Pancreas (tissue), 10 donors: ENCODE measurements around the gene MKLN1. TPM values are rescaled to one million over a fixed set of nuclear protein-coding genes. Genes with fewer than 3 reads are reported as not detected.
A peak's percentile ranks its signal among the peaks of the same experiment; 100 is the strongest.

Experiments used
- ATAC-seq, 4 donors: fragments of 200-7000 bp; cut with Tn5 transposase; one replicate each; pipeline versions ENCODE4 v1.8.0 to v1.9.1; 2020; ENCODE audit warnings: mild to moderate bottlenecking in 4 of 4, moderate library complexity in 4 of 4
- DNase-seq, 6 donors: peaks; one replicate each; pipeline ENCODE4 v3.0.0-alpha.2; 2020
- FAIRE-seq: peaks from 2 replicates; lab custom pipeline; 2012; peaks lifted over from hg19 to GRCh38; lab: Jason Lieb, UNC
- H3K27ac ChIP-seq, 4 donors: fragments of 200-600 bp; sonication (generic); 1 replicate in 3 of 4; 2 replicates in 1 of 4; pipeline versions ENCODE4 v1.5.0 to v1.8.0; 2020
- H3K27me3 ChIP-seq, 4 donors: fragments of 200-600 bp; one replicate each; pipeline ENCODE4 v1.8.0; 2021
- H3K36me3 ChIP-seq, 3 donors: fragments of 200-600 bp; sonication (generic) in 1 of 3; one replicate each; pipeline versions ENCODE4 v1.5.0 to v1.8.0; 2020 to 2021
- H3K4me1 ChIP-seq, 3 donors: fragments of 200-600 bp; one replicate each; pipeline ENCODE4 v1.8.0; 2021
- H3K4me3 ChIP-seq, 4 donors: fragments of 200-600 bp; sonication (generic) in 2 of 4; one replicate each; pipeline versions ENCODE4 v1.5.0 to v1.8.0; 2020 to 2021
- H3K9me3 ChIP-seq, 4 donors: fragments of 200-600 bp; one replicate each; pipeline ENCODE4 v1.8.0; 2021
- WGBS, 2 donors: extraction: QIAGEN DNeasy Blood & Tissue Kit; methylation state at CpG; one replicate each; pipeline ENCODE4 v1.1.7; 2013; 5-methylcytosine and 5-hydroxymethylcytosine counted together
- intact Hi-C, 3 donors: fragments of 100-400 bp; cut with DNase I; formaldehyde crosslinking; loops; one replicate each; pipeline versions ENCODE4 v1.11.1 to v1.14.2; 2022
- polyA plus RNA-seq, 2 donors: library from polyadenylated mRNA; stranded (reverse); fragments of 200-250 nt; gene quantifications; one replicate each; pipeline ENCODE4 v1.2.3, GENCODE V29; 2013
- total RNA-seq, 6 donors: library from RNA; stranded (reverse); fragmentation: NEBNext Ultra II Directional in 4 of 6; extraction: Animal tissue kit (Norgen Biotek cat#: 25700) in 4 of 6; gene quantifications; one replicate each; pipeline versions ENCODE4 v1.2.1 to v1.2.4, GENCODE V29; 2021 to 2023
- TF ChIP-seq, protein P1 (sequence below), 4 donors: fragments of 200-600 bp; sonication (generic) in 3 of 4; IDR thresholded peaks; one replicate each; pipeline versions ENCODE4 v1.5.0 to v1.8.0; 2021; ENCODE audit warnings: antibody characterized with exemption in 4 of 4
- donor health status: healthy with polysubstance abuse.
- donor health status: DM: no; HTN: no; CAD: no; lungs with moderate emphysema.
- donor health status: DM: no; HTN: no; CAD: no.
- donor health status: control.
- donor health status: control.
- donor health status: Bipolar disorder and iron deficiency.
- donor health status: DM: yes; HTN: yes; CAD: no.
- donor health status: DM: no; HTN: no; CAD: no.
- donor health status: DM: no; HTN: no; CAD: no.
- donor health status: DM: yes; HTN: yes; CAD: no.

MKLN1 gene
- total and polyA plus RNA-seq, 8 donors = 7.0 to 30.2 (median 21.6) TPM

DNA sequence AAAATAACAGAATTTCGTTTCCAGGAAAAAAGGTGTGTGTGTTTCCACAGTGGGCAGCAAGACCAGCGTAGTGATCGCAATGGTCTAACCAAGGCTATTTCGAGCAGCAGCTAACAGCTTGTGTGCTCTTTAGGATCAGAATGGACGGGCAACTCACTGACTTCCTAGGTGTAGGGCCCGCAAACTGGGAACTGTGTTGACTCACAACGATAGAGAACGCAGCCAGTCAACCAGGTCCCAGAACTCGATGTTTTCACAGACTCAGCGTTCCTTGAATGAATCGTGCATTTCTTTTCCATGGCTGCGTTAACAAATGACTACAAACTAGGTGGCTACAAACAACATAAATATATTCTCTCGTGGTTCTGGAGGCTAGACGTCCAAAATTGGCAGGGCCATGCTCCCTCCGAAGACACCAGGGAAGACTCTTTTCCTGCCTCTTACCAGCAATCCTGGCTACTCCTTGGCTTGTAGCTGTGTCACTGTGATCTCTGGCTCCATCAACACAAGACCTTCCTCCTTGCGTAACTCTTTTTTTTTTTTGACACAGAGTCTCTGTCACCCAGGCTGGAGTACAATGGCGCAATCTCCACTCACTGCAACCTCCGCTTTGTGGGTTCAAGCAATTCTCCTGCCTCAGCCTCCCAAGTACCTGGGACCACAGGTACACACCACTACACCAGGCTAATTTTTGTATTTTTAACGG lies 189.7 kb downstream of the MKLN1 start:
- TF ChIP-seq, protein P1, sequence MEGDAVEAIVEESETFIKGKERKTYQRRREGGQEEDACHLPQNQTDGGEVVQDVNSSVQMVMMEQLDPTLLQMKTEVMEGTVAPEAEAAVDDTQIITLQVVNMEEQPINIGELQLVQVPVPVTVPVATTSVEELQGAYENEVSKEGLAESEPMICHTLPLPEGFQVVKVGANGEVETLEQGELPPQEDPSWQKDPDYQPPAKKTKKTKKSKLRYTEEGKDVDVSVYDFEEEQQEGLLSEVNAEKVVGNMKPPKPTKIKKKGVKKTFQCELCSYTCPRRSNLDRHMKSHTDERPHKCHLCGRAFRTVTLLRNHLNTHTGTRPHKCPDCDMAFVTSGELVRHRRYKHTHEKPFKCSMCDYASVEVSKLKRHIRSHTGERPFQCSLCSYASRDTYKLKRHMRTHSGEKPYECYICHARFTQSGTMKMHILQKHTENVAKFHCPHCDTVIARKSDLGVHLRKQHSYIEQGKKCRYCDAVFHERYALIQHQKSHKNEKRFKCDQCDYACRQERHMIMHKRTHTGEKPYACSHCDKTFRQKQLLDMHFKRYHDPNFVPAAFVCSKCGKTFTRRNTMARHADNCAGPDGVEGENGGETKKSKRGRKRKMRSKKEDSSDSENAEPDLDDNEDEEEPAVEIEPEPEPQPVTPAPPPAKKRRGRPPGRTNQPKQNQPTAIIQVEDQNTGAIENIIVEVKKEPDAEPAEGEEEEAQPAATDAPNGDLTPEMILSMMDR (IDR thresholded peaks at IDR 0.05) = no peak
- ATAC-seq (no peak), FAIRE-seq (no peak), DNase-seq (no peak)
- no peak overlapping the region for H3K27ac ChIP-seq
- H3K9me3 ChIP-seq = no peaks in the 10 kb centered on the region
- H3K4me1 ChIP-seq = peaks cover 8 to 34% (median 30%) of the 10 kb centered on the region in 3 donors
- H3K27me3 ChIP-seq = no peaks in the 10 kb centered on the region
- intact Hi-C loops = no loop called here
- 87 to 90% methylated on average over 19 of the region's 19 CpGs for WGBS, 2 donors
- H3K36me3 ChIP-seq = no peaks in the 10 kb centered on the region
- no peak overlapping the region for H3K4me3 ChIP-seq

DNA sequence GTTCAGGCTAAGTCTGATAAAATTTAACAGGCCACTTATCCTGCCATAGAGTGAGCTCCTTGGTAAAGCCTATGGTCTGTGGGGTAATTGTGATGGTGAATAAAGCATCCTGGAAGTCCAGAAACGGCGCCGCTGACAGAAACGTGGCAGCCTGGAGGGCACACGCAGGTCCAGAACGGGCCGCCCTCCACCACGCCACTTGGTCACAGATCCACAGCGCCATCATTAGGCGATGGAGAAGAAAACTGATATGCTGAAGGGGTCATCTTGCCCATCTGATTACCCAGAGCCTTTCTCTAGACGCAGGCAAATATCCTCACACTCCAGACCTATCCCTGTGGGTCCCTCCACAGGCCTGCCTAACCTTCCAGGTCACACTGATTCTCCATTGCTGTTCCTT lies 190.9 kb downstream of the MKLN1 start:
- ATAC-seq (no peak), FAIRE-seq (no peak), DNase-seq (peak in 2 of 6 donors; percentile 28 to 43)
- H3K27me3 ChIP-seq = no peaks in the 10 kb centered on the region
- no peaks in the 10 kb centered on the region for H3K36me3 ChIP-seq
- H3K4me1 ChIP-seq = peaks cover 14 to 44% (median 36%) of the 10 kb centered on the region in 3 donors
- no peak overlapping the region for H3K4me3 ChIP-seq
- H3K9me3 ChIP-seq = no peaks in the 10 kb centered on the region
- 71 to 89% methylated on average over 11 of the region's 11 CpGs for WGBS, 2 donors
- H3K27ac ChIP-seq = peak overlapping the region in 2 of 4 donors; percentile 48 to 77
- TF ChIP-seq, protein P1 (IDR thresholded peaks at IDR 0.05) = no peak
- intact Hi-C loops = no loop called here

- Histone ChIP-seq H3K4me1 (peaks cover 21 to 49% (median 45%) of the 10 kb centered on the region in 3 donors), H3K9me3 (no peaks in the 10 kb centered on the region), H3K27ac (peak overlapping the region; percentile 65 to 86 (median 72)), H3K27me3 (no peaks in the 10 kb centered on the region), H3K4me3 (peak overlapping the region in 1 of 4 donors; percentile 11), H3K36me3 (no peaks in the 10 kb centered on the region)
- intact Hi-C loops = no loop called here
- ATAC-seq = peak; percentile 86 to 95 (median 92)
- no peak for FAIRE-seq
- peak; percentile 84 to 95 (median 94) for DNase-seq
- TF ChIP-seq, protein P1 (IDR thresholded peaks at IDR 0.05) = no peak
- 24 to 25% methylated on average over 7 of the region's 7 CpGs for WGBS, 2 donors
Observed at GRCh38 chr7:131521651-131522163, 194.0 kb downstream of the MKLN1 start.

DNA sequence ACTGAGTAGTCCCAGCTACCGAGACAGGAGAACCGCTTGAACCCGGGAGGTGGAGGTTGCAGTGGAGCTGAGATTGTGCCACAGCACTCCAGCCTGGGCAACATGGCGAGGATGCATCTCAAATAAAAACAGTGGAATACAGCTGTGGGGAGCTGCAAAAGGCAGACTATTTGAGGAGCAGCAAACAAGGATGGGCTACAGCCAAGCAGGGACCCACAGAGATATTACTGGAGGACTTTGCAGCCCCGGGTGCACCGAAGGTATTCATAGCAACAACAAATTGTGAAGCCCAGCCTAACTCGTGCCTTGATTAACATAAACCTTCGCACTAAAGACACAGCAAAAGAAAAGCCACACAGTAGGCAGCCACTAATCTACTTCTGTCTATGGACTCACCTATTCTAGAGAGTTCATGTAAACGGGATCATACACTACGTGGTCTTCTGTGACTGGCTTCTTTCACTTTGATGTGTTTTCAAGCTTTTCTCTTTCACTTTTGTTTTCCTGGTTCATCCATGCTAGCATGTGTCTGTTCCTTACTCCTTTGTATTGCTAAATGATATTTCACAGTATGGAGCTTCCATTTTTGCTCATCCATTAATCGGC lies 194.8 kb downstream of the MKLN1 start:
- intact Hi-C loops = no loop called here
- DNase-seq (peak in 1 of 6 donors; percentile 38), ATAC-seq (peak in 2 of 4 donors; percentile 8 to 49)

More for the DNA sequence above, 194.8 kb downstream of the MKLN1 start:
- FAIRE-seq = no peak
- TF ChIP-seq, protein P1 (IDR thresholded peaks at IDR 0.05) = no peak
- WGBS, 2 donors = 54 to 55% methylated on average over 11 of the region's 11 CpGs
- Histone ChIP-seq H3K4me1 (peaks cover 21 to 49% (median 49%) of the 10 kb centered on the region in 3 donors), H3K9me3 (no peaks in the 10 kb centered on the region), H3K36me3 (no peaks in the 10 kb centered on the region), H3K27ac (peak overlapping the region; percentile 65 to 86 (median 72)), H3K27me3 (no peaks in the 10 kb centered on the region), H3K4me3 (peak overlapping the region in 1 of 4 donors; percentile 11)
